ENCODE measurements around the gene S100A14. TPM values are rescaled to one million over a fixed set of nuclear protein-coding genes. Genes with fewer than 3 reads are reported as not detected.

Gene S100A14
- 0.34 TPM in 1 of 2 replicates, not detected in the other for total RNA-seq

GRCh38 chr1:153616144-153616916 is at the start of gene S100A14:
S100A14 (minus strand) TSS chr1:153616325; CDS start chr1:153615858, 467 bp downstream.

GRCh38 chr1:153658400-153659174 is 42.5 kb upstream of the S100A14 start, which contains the start of gene SNAPIN:
SNAPIN (plus strand) TSS chr1:153658703; CDS start chr1:153658744, 41 bp downstream.

GRCh38 chr1:153633754-153634665 is 17.9 kb upstream of the S100A14 start, which contains the start of gene CHTOP:
CHTOP (plus strand) TSS chr1:153634066; CDS start chr1:153636589, 2,523 bp downstream.

GRCh38 chr1:153627715-153628626 is 11.8 kb upstream of the S100A14 start, which contains the start of gene S100A1:
S100A1 (plus strand) TSS chr1:153628434; CDS start chr1:153630522, 2,088 bp downstream.

GRCh38 chr1:153626904-153627714 is 11.0 kb upstream of the S100A14 start, which contains the start of gene S100A13:
S100A13 (minus strand) TSS chr1:153627505; CDS start chr1:153626472, 1,033 bp downstream.

DNA sequence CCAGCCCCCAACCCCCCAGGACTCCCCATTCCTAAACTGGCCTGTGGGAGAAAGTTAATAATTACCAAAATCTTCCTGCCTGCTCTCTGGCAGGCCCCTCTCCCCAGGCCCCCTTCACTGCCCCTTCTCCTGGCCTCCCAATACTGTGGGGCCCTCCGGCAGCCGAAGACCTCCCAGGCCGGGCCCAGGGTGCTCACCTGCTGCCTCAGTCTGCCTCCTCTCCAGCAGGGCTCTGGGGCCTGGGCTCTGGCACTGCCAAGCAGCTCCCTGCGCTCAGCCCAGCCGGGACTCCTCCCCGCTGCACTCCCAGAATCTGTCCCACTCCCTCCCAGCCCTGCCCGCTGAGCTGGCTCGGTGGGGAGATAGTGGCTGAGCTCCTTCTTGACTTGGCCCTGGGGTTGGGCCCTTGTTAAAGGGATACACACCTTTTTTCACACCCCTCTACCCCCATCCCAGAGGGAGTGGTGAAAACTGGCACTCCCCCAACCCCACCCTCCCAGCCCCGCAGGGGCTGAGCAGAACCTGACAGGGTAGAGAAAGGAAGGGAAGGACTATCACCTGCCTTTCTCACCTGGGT is 3.3 kb downstream of the S100A14 start, which contains the start of gene S100A16:
TSS of gene S100A16 (minus strand) at position 383 of the 577 bp plus-strand sequence. CDS start 4,986 bp downstream, outside the sequence.

GRCh38 chr1:153565529-153566374 is 50.4 kb downstream of the S100A14 start, which contains the start of gene S100A2:
S100A2 (minus strand) TSS chr1:153565844; CDS start chr1:153563877, 1,967 bp downstream.

Other genes starting within 250 kb of the S100A14 start
- not detected in 2 replicates for gene S100A12, start 240.7 kb downstream of the S100A14 start, total RNA-seq
- gene S100A8, start 225.3 kb downstream of the S100A14 start, total RNA-seq: not detected in 2 replicates
- gene S100A7A, start 199.8 kb downstream of the S100A14 start, total RNA-seq: not detected in 2 replicates
- not detected in 2 replicates for gene S100A7, start 155.7 kb downstream of the S100A14 start, total RNA-seq
- gene S100A6, start 80.3 kb downstream of the S100A14 start, total RNA-seq: 1,607 and 1,644 TPM in 2 replicates
- 1.3 TPM in 1 of 2 replicates, not detected in the other for gene S100A5, start 75.4 kb downstream of the S100A14 start, total RNA-seq
- gene S100A4, start 70.5 kb downstream of the S100A14 start, total RNA-seq: 108 and 141 TPM in 2 replicates
- gene S100A3, start 67.1 kb downstream of the S100A14 start, total RNA-seq: 11.6 and 12.1 TPM in 2 replicates
- gene S100A2, start 50.5 kb downstream of the S100A14 start, total RNA-seq: 4.5 and 10.8 TPM in 2 replicates
- 386 and 391 TPM in 2 replicates for gene S100A16, start 3.2 kb downstream of the S100A14 start, total RNA-seq
- 170 and 175 TPM in 2 replicates for gene S100A13, start 11.2 kb upstream of the S100A14 start, total RNA-seq
- 0.15 TPM in 1 of 2 replicates, not detected in the other for gene S100A1, start 12.1 kb upstream of the S100A14 start, total RNA-seq
- gene CHTOP, start 17.7 kb upstream of the S100A14 start, total RNA-seq: 40.5 and 43.7 TPM in 2 replicates
- gene SNAPIN, start 42.4 kb upstream of the S100A14 start, total RNA-seq: 68.4 and 72.1 TPM in 2 replicates
- 271 and 295 TPM in 2 replicates for gene ILF2, start 54.7 kb upstream of the S100A14 start, total RNA-seq
- under 0.01 and 0.15 TPM in 2 replicates for gene NPR1, start 62.4 kb upstream of the S100A14 start, total RNA-seq
- gene INTS3, start 111.7 kb upstream of the S100A14 start, total RNA-seq: 24.9 and 25.0 TPM in 2 replicates
- gene SLC27A3, start 159.1 kb upstream of the S100A14 start, total RNA-seq: 6.2 and 10.1 TPM in 2 replicates

Measured in bronchus fibroblast of lung (primary cell).